Measurements from ENCODE around the gene TMEM175. TPM values are rescaled to one million over a fixed set of nuclear protein-coding genes. Genes with fewer than 3 reads are reported as not detected.

Gene TMEM175
- total RNA-seq, 1 experiment from 2014 or later = 25.7 TPM

DNA sequence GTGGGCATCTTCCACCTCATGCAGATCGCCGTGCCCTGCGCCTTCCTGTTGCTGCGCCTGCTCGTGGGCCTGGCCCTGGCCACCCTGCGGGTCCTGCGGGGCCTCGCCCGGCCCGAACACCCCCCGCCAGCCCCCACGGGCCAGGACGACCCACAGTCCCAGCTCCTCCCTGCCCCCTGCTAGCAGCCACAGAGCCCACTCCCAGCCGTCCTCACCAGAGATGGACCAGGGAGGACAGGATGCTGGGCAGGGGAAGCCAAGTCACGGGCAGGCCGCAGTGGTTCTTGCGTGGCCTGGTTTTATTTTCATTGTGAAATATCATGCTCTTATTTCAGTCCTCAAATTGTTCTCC is 26.0 kb downstream of the TMEM175 start:
- DNase-seq (ENCODE audit: low read depth) = no peak

DNA sequence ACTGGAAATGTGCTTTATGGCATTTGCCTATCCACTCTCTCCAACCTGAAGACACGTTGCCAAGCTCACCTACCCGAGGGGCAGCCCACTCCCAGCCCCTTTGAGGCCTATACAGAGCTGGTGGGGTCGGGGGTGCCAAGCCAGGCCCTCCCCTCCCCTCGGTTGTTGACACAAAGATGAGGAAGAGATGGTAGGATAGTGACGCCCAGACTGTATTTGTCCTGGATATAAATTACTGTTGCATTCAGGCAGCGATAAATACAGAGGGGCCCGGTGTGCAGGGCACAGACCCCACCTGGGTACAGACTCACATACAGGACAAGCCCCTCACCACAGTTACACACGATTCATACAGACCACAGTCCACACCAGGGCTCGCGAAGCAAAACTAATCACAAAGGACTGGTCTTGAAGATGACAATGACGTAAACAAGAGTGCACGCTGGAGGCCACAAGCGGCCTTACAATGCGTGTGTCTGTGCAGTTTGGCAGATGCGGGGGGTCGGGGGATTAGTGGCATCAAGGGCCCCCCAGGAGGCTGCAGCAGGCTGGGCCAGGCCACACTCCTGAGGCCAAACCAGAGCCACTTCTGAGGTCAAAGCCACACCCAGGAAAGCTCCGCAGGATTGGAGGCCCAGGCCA is 26.6 kb downstream of the TMEM175 start:
- no peak for DNase-seq (ENCODE audit: low read depth)

DNA sequence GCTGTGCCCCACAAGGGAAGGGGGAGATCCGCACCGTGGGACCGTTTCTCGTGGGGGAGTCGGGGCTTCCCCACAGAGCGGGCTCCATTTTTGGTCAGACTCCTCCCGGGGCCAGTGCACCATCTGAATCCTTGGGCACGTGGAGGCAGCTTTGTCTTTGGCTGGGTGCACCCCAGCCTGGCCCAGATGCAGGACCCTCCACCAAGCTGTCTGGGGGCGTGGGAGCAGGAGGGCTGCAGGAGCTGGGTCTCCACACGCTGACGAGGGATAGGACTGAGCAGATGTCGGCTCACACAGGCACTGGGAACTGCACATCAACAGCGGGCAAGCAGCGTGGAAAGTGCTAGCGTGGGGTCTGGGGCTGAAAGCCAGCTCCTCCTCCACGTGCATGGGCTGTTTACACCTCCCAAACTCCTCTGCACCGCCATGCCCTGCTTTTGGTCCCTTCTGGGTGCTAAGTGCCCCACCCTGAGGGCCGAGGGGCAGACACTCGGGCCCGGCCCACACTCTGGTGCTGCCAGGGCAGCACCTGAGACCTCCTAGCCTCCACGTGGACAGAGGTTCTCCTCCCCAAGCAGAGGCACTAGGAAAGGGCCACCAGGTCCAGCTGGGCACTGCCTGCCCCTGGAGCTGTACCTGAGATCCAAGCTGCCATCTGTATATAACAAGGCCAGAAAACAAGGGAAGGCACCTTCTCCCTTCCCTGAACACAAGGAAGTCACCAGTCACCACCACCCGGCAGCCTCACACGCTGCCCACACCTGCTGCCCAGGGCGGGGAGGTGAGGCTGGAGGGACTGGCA is 27.3 kb downstream of the TMEM175 start:
- no peak for DNase-seq (ENCODE audit: low read depth)

DNA sequence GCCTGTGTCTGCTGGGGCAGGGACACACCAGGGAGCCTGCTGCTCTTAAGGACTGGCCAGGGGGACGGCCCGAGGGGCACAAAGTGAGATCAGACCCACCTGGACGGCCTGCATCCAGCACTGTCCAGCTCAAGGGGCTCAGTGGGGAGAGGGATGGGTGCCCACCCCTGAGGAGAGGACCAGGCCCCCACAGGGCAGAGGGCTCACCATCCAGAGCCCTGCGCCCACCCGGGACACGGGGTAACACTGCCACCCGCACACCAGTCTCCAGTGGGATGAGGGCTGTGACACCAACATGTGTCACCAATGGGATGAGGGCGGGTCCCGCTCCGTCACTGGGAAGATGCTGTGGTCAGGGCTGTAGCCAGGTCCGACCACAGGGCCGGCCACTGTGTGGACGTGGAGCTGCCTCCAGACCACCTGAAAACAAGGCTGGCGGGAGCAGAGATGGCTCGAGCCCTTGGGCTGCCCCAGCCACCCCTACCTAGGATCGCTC is 27.9 kb downstream of the TMEM175 start:
- no peak for DNase-seq (ENCODE audit: low read depth)

DNA sequence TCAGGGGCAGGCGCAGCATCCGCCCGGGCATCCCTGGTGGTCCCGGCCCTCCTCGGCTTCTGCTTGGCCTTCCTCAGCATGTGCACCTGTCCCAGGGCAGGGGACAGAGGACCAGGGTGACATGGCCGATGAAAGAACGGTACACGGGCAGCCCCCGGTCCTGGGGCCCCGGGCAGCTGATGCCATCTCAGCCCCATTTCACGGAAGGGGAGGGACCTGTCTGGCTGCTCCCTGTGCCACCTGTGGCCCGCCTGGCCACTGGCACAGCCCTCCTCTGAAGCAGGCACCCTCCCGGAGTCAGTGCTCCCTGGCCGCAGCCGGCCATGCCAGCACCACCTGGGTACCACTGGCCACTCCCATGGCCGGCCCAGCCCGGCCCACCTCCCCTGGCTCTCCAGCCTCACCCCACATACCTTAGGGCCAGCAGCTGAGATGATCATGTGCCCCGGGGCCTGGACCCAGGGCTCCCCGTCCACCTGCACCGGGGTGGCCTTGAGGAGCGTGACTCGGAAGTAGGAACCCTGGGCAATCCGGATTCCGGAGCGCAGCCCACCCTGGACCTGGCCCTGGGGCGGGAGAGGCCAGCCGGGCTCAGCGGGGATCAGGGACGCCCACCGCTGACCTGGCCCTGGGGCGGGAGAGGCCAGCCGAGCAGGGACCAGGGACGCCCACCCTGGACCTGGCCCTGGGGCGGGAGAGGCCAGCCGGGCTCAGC is 28.5 kb downstream of the TMEM175 start:
- DNase-seq (ENCODE audit: low read depth) = no peak

DNA sequence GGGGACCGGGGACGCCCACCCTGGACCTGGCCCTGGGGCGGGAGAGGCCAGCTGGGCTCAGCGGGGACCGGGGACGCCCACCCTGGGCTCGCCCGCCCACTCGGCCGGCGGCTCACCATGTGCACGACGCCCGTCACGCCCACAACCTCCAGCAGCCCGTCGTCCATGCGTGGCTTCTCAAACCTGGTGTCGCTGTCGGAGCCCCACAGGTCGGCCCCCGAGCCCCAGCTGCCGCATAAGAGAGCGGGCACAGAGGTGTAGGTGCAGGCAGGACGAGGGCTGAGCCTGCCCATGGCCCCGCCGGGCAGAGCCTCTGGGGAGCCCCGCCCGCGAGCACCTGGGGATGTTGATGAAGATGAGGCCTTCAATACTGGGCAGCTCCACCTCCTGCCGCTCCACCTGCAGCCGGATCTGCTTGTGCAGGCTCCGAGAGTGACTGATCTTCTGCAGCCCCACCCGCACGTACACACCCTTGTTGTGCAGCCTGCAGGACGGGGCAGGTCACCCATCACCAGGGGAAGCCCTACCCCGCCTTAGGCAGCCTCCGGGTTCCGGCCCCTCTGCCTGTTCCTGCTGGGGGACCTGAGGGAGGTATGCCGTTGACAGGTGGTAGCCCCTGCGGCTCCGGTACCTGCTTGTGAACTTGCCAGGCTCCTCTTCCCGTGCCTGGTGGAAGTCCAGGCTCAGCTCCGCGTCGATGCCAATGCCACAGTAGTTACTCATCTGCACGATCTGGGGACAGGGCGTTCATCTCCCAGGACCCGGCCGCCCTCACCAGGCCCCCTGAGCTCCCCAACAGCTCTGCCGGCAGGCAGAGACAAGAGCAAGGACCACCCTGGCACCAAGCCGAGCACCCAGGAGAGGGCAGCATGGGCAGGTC is 29.3 kb downstream of the TMEM175 start:
- DNase-seq (ENCODE audit: low read depth) = no peak

DNA sequence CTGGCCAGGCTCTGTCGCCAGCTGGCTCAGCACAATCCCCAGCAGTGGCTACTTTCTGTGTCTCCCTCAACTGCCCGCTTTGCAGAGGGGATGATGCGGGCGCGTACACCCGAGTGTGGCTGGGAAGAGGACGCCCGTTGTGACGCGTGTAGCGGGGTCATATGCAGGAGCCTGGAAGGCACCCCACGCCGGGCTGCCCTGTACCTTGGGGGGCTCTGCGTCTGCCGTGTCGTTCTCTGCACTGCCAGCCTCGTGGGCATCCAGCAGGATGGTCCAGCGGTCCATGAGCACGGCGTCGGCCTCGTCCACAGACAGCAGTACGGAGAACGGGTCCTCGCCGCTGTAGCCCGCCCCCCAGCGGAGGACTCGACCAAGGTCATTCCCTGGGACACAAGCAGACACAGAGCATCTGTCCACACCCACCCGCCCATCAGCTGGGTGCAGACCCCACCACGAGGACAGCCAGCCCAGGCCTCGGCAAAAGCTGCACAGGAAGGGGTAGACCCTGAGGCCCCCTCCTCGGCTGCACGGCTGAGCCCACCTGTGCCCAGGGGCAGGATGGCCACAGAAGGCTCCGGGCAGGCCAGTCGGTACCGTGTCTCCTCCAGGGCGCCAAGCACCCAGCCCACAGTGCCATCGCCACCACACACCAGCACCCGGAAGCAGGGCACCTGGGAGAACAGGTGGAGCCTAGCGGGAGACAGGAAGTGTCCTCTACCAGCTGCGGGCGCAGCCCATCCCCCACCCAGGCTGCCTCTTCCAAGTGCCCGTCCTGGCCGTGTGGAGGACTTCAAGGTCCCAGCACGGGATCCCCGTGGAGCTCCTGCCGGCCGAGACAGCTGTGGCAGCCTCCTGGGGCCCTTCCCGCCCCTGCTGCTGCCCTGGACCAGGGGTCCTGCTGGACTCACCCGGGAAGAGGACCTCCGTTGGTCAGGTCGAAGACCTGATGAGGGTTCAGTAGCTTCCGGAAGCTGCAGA is 30.3 kb downstream of the TMEM175 start:
- no peak for DNase-seq (ENCODE audit: low read depth)

DNA sequence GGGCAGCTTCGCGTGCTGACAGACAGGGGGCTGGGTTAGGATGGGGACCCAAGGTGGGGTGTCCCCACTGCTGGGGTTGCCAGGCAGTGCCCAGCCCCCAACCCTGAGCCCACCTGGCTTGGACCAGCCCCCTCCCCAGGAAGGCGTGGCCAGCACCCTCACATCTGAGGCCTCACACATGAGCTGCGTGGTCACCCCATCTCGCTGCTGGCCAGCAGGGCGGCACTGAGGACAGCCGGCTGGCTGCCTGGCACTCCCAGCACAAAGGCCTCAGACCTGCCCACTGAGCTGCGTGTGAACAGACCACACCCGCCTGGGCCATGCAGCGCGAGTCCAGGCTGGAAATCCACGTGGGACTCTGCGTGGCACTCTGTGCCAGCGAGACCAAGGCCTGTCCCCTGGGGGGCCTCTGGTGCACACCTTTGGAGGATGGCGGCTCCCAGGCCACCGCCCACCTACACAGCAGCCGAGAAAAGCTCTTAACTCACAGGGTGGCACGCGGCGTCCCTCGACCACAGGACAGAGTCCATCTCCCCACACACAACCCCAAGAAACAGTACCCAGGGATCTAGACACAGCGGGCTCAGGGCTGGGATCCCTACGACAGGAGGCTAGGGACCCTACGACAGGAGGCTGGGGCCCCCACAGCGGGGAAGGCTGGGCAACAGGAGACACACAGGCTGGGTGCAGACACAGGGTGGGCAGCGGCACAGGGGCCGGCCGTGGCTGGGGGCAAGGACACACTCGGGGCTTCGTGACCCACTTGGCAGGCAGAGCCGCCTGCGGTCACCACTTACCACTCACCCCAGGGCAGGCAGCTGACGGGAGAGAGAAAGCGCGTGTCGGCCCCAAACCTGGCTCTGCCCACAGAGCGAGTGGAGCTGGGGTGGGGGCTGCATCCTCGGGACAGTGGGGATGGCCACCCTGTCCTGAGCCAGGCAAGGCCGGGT is 31.3 kb downstream of the TMEM175 start:
- DNase-seq (ENCODE audit: low read depth) = no peak

DNA sequence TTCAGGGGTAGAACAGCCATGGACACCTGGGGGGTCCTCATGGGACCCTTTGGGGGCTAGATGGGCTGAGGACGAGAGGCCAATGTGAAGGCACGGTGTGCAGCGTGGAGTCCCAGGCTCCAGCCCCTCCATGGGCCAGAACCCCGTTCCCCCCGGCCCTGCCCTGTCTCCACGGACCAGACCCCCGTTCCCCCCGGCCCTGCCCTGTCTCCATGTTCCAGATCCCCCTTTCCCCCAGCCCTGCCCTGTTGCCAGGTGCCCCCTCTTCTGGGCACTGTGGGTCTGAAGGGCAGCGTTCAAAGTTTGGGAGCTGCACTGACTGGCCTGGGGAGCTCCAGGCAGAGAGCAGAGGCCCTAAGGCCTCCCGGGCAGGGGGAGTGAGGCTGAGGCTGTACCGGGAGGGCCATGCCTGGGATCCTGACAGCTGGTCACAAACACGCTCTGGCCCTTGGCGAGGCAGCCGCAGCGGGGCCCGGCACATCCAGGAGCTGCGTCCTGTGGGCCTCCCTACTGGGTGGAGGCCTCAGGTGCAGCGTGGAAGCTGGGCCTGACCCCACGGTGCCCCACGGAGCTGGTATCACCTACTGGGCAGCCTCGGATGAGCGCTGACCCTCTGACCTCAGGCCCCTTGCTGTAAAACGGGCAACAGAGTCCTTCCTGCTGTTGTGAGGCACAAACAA is 32.2 kb downstream of the TMEM175 start:
- no peak for DNase-seq (ENCODE audit: low read depth)

DNA sequence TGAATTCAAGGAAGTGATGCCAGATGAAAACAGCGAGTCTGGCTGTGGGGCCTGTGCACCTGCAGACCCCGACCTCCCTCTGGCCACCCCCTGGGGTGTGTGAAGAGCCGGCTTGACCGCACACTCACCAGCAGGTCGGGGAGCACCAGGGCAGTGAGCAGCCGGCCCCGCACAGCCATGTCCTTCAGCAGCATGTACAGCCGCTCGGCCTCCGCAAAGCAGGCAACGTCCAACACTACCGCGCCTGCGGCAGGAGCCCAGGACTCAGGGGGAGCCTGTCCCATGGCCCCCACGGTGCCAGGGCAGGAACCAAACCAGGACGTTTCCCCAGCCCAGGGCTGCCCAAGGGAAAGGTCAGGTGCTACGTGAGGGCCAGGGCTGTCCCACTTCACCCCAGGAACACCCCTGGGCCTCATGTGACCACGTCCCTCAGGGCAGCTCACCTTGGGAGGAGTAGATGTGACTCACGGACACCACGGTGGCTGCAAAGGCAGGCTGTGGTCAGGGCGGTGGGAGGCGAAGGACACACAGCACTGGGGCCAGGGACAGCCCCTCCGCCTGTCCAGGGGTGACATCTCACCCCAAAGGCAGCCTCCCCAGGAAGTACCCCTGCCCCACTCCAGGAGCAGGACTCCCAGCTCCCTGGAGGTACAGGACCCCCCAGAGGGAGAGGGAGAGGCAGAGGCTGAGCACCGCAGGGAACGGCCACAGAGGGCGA is 32.9 kb downstream of the TMEM175 start:
- no peak for DNase-seq (ENCODE audit: low read depth)

DNA sequence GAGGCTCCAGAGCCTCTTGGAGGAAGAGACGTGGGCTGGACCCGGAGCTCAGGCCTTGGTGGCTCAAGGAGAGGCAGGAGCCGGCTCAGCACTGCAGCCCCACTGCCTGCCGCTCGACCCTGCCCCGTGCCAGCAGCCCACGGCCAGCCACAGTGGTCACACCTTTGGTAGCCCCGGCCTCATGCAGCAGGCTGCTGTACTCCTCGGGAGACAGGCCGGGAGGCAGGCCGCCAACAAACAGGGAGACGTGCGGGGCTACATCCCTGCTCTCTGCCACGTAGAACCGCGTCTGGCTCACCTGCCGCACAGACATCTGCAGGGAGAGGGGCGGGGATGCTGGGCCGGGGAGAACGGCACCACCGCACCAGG is 33.5 kb downstream of the TMEM175 start:
- DNase-seq (ENCODE audit: low read depth) = no peak

DNA sequence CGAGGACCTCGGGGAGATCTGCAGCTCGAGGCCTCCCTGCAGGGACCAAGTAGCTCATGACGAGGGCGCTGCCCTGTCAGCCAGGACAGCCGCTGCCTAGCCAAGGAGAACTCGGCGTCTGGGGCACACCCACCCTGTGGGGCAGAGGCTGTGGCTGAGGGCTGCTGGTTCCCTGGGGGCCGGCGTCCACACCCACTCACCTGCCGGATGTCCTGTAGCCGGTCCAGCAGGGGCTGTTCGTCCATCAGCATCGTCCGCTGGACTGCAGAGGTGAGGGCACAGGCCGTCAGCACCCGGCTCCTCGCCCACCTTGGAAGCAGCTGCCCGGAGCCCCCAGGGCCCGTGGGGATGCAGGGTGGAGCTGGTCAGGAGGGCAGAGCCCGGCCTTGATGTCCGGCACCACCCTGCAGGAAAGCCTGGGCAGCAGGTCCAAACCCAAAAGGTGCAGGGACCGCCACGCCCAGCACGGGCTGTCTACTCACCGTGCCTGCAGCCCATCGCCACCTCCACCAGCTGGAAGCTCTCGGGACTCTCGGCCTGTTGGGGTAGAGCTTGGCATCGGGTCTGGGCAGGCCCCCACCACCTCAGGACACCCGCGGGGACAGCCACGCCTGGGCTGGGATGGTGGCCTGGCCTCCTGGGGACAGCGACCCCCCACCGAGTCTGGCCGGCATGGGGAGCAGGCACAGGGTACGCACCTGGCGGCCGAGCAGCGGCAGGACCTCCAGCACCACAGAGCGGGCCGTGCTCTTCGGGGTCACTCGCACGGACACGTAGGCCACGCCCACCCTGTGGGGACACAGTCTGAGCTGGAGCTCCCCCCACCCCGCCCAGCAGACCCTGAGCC is 34.2 kb downstream of the TMEM175 start:
- no peak for DNase-seq (ENCODE audit: low read depth)

DNA sequence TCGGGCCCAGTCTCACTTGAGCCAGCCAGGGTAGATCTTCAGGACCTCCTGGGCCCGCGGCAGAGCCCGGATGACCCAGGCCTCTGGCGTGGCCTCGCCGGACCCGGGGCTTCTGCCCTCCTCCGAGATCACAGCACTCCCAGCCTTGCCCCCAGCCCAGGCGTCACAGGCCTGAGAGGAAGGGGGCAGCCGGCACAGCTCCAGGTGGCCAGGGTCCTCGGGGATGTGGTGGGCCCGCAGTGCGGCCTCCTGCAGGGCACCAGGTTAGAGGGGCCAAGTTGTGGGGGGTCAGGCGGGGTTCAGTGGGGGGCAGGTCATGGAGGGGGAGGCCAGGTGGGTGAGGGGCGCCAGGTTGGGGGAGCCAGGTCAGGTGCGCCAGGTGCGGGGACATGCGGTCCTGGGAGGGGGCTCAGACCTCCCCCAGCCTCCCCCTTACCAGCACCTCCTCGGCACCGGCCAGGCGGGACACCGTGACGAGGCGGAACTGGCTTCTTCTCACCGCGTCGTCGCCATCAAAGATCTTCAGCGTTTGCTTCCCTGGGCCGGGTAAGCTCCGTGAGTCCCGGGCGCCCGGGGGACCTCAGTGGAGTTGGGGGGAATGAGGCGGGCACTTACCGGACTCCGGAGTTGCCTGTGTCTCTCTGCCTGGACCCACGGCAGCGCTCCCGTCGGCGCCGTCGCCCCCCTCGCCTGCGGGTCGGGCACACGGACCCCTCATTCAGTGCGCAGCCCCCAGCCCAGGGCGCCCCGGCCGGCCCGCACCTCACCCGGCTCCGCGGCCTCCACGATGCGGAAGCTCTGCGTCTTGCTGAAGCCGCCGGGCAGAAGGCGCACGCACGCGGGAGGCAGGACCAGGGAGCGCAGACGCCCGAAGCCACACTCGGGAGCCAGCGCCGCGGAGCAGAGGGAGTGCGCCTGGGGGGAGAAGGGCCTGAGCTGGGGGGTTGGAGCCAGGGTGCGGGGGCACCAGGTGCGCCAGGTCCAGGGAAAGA is 35.1 kb downstream of the TMEM175 start:
- no peak for DNase-seq (ENCODE audit: low read depth)

DNA sequence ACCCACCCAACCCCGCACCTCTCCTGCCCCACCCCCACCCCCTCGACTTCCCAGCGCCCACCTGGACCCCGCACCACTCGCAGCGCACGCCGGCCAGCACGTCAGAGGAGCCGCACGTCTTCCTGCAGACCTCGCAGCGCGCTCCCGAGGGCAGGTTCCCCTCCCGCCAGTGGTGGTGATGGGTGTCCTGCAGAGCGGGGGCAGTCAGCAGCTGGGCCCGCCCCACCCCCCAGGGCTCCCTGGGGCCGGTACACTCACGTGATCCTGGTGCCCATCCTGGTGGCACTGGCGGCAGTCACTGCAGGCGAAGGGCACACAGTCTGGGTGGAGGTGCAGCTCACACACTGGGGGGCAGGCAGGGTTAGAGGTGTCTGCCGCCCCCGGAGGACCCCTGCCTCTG is 36.0 kb downstream of the TMEM175 start:
- DNase-seq (ENCODE audit: low read depth) = no peak

DNA sequence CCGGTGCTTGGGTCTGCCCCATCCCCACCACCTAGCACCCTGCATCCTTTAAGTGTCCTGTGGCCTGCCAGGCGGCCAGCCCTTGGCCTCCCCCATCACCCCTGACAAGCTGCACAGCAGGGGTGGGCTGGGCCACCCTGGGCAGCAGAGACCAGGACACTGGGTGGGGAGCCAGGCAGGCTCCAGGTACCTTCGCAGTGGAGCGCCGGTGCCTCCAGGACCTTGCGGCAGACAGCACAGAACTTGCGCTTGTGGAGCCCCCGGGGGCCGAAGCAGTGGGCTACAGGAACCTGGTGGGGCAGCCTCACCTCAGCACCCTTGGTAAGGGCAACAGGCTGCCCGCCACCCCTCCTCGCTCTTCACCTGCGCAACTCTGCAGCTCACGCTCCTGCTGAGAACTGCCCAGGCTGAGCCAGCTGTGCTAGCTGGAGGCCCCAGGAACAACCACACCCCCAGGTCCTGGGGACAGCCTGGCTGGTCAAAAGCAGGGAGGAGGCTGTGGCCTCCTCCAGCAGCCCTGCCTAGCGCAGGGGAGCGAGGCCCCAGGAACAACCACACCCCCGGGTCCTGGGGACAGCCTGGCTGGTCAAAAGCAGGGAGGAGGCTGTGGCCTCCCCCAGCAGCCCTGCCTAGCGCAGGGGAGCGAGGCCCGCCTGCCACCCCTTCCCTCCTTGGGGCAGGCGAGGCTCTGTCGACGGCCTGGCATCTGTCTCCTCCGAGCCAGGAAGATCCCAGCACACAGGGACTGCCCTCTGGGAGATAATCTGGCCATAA is 36.5 kb downstream of the TMEM175 start:
- DNase-seq (ENCODE audit: low read depth) = no peak

Measured in HT1080 (cell line).